WTC11 (cell line): ENCODE data around the gene KCNH8. TPM values are rescaled to one million over a fixed set of nuclear protein-coding genes. Genes with fewer than 3 reads are reported as not detected.
A peak's percentile ranks its signal among the peaks of the same experiment; 100 is the strongest.

Source experiments
- ATAC-seq: fragments of 200-7000 bp; cut with Tn5 transposase; 2 replicates; pipeline ENCODE4 v1.10.0; 2021; ENCODE audit warnings: mild to moderate bottlenecking, moderate library complexity
- CTCF ChIA-PET: fragments of 300-600 bp; sonication (Branson Sonifier 250); formaldehyde crosslinking; loops from one replicate; lab custom pipeline; 2021; ENCODE audit warnings: antibody characterized with exemption; lab: Charles Lee
- POLR2A ChIA-PET: fragments of 350-600 bp; sonication (Branson Sonifier 250); formaldehyde crosslinking; loops from one replicate; lab custom pipeline; 2021; ENCODE audit warnings: antibody characterized with exemption; lab: Charles Lee
- DNase-seq: peaks from one replicate; pipeline ENCODE4 v3.0.0; 2021; ENCODE audit warnings: low spot score
- H3K27ac Mint-ChIP-seq: 2 replicates; pipeline ENCODE4 v1.8.0; 2021; ENCODE audit warnings: mixed read lengths
- H3K27me3 Mint-ChIP-seq: 2 replicates; pipeline ENCODE4 v1.8.0; 2021; ENCODE audit warnings: low read depth, mild to moderate bottlenecking, moderate library complexity, mixed read lengths
- H3K36me3 Mint-ChIP-seq: 2 replicates; pipeline ENCODE4 v1.8.0; 2021; ENCODE audit warnings: mixed read lengths
- H3K4me1 Mint-ChIP-seq: 2 replicates; pipeline ENCODE4 v1.8.0; 2022; ENCODE audit warnings: mixed read lengths
- H3K4me3 Mint-ChIP-seq: 2 replicates; pipeline ENCODE4 v1.8.0; 2021; ENCODE audit warnings: mild to moderate bottlenecking, moderate library complexity, mixed read lengths
- H3K9me3 Mint-ChIP-seq: 2 replicates; pipeline ENCODE4 v1.8.0; 2021; ENCODE audit warnings: mixed read lengths
- CREB1 ChIP-seq: sonication (generic); formaldehyde crosslinking; IDR thresholded peaks from 2 replicates; pipeline ENCODE4 v1.8.0; 2023; ENCODE audit warnings: mild to moderate bottlenecking, missing genetic modification reagents
- CREM ChIP-seq: sonication (generic); formaldehyde crosslinking; IDR thresholded peaks from 2 replicates; pipeline ENCODE4 v1.8.1; 2022; ENCODE audit warnings: mild to moderate bottlenecking, missing genetic modification reagents, moderate library complexity
- EMX1 ChIP-seq: fragments of 250-450 bp; sonication (Bioruptor Pico); IDR thresholded peaks from 2 replicates; pipeline ENCODE4 v1.8.0; 2021; ENCODE audit warnings: mild to moderate bottlenecking
- ESRRA ChIP-seq: sonication (generic); formaldehyde crosslinking; IDR thresholded peaks from 2 replicates; pipeline ENCODE4 v1.8.1; 2022; ENCODE audit warnings: mild to moderate bottlenecking, missing genetic modification reagents, borderline replicate concordance
- FOXJ3 ChIP-seq: sonication (generic); formaldehyde crosslinking; IDR thresholded peaks from 2 replicates; pipeline ENCODE4 v1.9.0; 2021; ENCODE audit warnings: missing genetic modification reagents, mild to moderate bottlenecking, borderline replicate concordance
- FOXK1 ChIP-seq: sonication (generic); formaldehyde crosslinking; IDR thresholded peaks from 2 replicates; pipeline ENCODE4 v1.8.0; 2022; ENCODE audit warnings: mild to moderate bottlenecking, moderate library complexity, missing genetic modification reagents
- GTF2I ChIP-seq: fragments of 250-450 bp; sonication (Bioruptor Pico); conservative IDR thresholded peaks from 2 replicates; pipeline ENCODE4 v1.4.0; 2021; ENCODE audit warnings: mild to moderate bottlenecking
- IRF2 ChIP-seq: sonication (generic); formaldehyde crosslinking; IDR thresholded peaks from 2 replicates; pipeline ENCODE4 v1.8.0; 2022; ENCODE audit warnings: low read depth, missing genetic modification reagents, borderline replicate concordance
- JUN ChIP-seq: sonication (generic); formaldehyde crosslinking; IDR thresholded peaks from 2 replicates; pipeline ENCODE4 v1.8.0; 2023; ENCODE audit warnings: mild to moderate bottlenecking, missing genetic modification reagents
- MYBL2 ChIP-seq: sonication (generic); formaldehyde crosslinking; IDR thresholded peaks from 2 replicates; pipeline ENCODE4 v1.8.1; 2023; ENCODE audit warnings: mild to moderate bottlenecking, moderate library complexity, missing genetic modification reagents
- NFATC4 ChIP-seq: fragments of 250-450 bp; sonication (Bioruptor Pico); IDR thresholded peaks from 2 replicates; pipeline ENCODE4 v1.9.0; 2021; ENCODE audit warnings: mild to moderate bottlenecking
- NR2C2 ChIP-seq: sonication (generic); formaldehyde crosslinking; IDR thresholded peaks from 2 replicates; pipeline ENCODE4 v1.8.0; 2022; ENCODE audit warnings: mild to moderate bottlenecking, missing genetic modification reagents
- PRDM15 ChIP-seq: sonication (generic); formaldehyde crosslinking; IDR thresholded peaks from 2 replicates; pipeline ENCODE4 v1.8.0; 2022; ENCODE audit warnings: missing genetic modification reagents
- SMAD3 ChIP-seq: sonication (generic); formaldehyde crosslinking; IDR thresholded peaks from 2 replicates; pipeline ENCODE4 v1.8.0; 2022; ENCODE audit warnings: missing genetic modification reagents, mild to moderate bottlenecking, borderline replicate concordance
- SMAD4 ChIP-seq: sonication (generic); formaldehyde crosslinking; IDR thresholded peaks from 2 replicates; pipeline ENCODE4 v1.8.0; 2022; ENCODE audit warnings: mild to moderate bottlenecking, missing genetic modification reagents
- TCF7 ChIP-seq: sonication (generic); formaldehyde crosslinking; IDR thresholded peaks from 2 replicates; pipeline ENCODE4 v1.8.0; 2022; ENCODE audit warnings: mild to moderate bottlenecking, low read depth, missing genetic modification reagents, moderate library complexity
- TEAD1 ChIP-seq: sonication (generic); formaldehyde crosslinking; IDR thresholded peaks from 2 replicates; pipeline ENCODE4 v1.8.0; 2022; ENCODE audit warnings: mild to moderate bottlenecking, missing genetic modification reagents
- ZBTB21 ChIP-seq: sonication (generic); formaldehyde crosslinking; IDR thresholded peaks from 2 replicates; pipeline ENCODE4 v1.8.1; 2023; ENCODE audit warnings: mild to moderate bottlenecking, missing genetic modification reagents, borderline replicate concordance
- ZNF138 ChIP-seq: sonication (generic); formaldehyde crosslinking; conservative IDR thresholded peaks from 2 replicates; pipeline ENCODE4 v1.8.1; 2022; ENCODE audit warnings: mild to moderate bottlenecking, moderate library complexity, missing genetic modification reagents
- ZNF219 ChIP-seq: sonication (generic); formaldehyde crosslinking; IDR thresholded peaks from 2 replicates; pipeline ENCODE4 v1.8.0; 2023; ENCODE audit warnings: missing genetic modification reagents, mild to moderate bottlenecking, borderline replicate concordance
- ZNF263 ChIP-seq: sonication (generic); formaldehyde crosslinking; IDR thresholded peaks from 2 replicates; pipeline ENCODE4 v1.8.1; 2022; ENCODE audit warnings: low read depth, mild to moderate bottlenecking, moderate library complexity, missing genetic modification reagents
- ZNF396 ChIP-seq: fragments of 250-450 bp; sonication (Bioruptor Pico); IDR thresholded peaks from 2 replicates; pipeline ENCODE4 v1.8.0; 2021; ENCODE audit warnings: mild to moderate bottlenecking, moderate library complexity, borderline replicate concordance
- ZNF423 ChIP-seq: fragments of 250-450 bp; sonication (Bioruptor Pico); IDR thresholded peaks from 2 replicates; pipeline ENCODE4 v2.1.2; 2022; ENCODE audit warnings: mild to moderate bottlenecking, moderate library complexity
- total RNA-seq: library from RNA; stranded (reverse); gene quantifications from 3 replicates; pipeline ENCODE4 v1.2.3, GENCODE V29; 2021
- TF ChIP-seq, protein P1 (sequence below): sonication (generic); formaldehyde crosslinking; IDR thresholded peaks from 2 replicates; pipeline ENCODE4 v1.8.1; 2022; ENCODE audit warnings: mild to moderate bottlenecking, missing genetic modification reagents, moderate library complexity, borderline replicate concordance
- TF ChIP-seq, protein P2 (sequence below): sonication (generic); formaldehyde crosslinking; IDR thresholded peaks from 2 replicates; pipeline ENCODE4 v1.8.1; 2023; ENCODE audit warnings: mild to moderate bottlenecking, missing genetic modification reagents, moderate library complexity
- TF ChIP-seq, protein P3 (sequence below): sonication (generic); formaldehyde crosslinking; IDR thresholded peaks from 2 replicates; pipeline ENCODE4 v1.8.1; 2023; ENCODE audit warnings: mild to moderate bottlenecking, missing genetic modification reagents, moderate library complexity
- TF ChIP-seq, protein P4 (sequence below): fragments of 250-450 bp; sonication (Bioruptor Pico); IDR thresholded peaks from 2 replicates; pipeline ENCODE4 v1.8.0; 2021; ENCODE audit warnings: mild to moderate bottlenecking

Gene KCNH8
- total RNA-seq, 1 experiment from 2014 or later = 2.8 TPM

DNA sequence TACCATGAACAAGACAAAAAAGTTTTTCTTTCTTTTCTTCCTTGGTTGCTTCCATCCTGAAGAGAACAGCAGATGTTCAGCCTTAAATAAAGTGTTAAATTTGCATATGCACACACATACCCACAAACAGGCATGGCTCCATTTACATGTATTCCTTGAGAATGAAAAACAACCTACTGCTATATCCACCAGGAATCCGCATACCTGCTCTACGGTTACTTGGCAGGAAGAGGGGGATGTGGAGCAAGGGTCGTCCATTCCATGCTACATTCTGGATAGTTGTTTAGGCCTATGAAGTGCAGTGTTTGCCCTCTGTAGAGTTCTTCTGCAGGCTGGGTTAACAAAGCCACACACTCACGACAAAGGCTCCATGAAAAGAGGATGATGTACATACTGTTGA, 322.8 kb downstream of the KCNH8 start (continued):
- TF ChIP-seq, protein P1, sequence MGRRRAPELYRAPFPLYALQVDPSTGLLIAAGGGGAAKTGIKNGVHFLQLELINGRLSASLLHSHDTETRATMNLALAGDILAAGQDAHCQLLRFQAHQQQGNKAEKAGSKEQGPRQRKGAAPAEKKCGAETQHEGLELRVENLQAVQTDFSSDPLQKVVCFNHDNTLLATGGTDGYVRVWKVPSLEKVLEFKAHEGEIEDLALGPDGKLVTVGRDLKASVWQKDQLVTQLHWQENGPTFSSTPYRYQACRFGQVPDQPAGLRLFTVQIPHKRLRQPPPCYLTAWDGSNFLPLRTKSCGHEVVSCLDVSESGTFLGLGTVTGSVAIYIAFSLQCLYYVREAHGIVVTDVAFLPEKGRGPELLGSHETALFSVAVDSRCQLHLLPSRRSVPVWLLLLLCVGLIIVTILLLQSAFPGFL (CRISPR knock-in tag) = no peak
- TF ChIP-seq ZNF219 (no peak), ESRRA (CRISPR knock-in tag) (no peak), FOXJ3 (no peak), MYBL2 (no peak), PRDM15 (no peak), SMAD3 (CRISPR knock-in tag) (no peak), NR2C2 (CRISPR knock-in tag) (no peak), ZNF138 (CRISPR knock-in tag) (no peak), TCF7 (CRISPR knock-in tag) (no peak)
- TF ChIP-seq, protein P2, sequence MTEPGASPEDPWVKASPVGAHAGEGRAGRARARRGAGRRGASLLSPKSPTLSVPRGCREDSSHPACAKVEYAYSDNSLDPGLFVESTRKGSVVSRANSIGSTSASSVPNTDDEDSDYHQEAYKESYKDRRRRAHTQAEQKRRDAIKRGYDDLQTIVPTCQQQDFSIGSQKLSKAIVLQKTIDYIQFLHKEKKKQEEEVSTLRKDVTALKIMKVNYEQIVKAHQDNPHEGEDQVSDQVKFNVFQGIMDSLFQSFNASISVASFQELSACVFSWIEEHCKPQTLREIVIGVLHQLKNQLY = no peak
- TF ChIP-seq, protein P3, sequence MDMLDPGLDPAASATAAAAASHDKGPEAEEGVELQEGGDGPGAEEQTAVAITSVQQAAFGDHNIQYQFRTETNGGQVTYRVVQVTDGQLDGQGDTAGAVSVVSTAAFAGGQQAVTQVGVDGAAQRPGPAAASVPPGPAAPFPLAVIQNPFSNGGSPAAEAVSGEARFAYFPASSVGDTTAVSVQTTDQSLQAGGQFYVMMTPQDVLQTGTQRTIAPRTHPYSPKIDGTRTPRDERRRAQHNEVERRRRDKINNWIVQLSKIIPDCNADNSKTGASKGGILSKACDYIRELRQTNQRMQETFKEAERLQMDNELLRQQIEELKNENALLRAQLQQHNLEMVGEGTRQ (CRISPR knock-in tag) = no peak

DNA sequence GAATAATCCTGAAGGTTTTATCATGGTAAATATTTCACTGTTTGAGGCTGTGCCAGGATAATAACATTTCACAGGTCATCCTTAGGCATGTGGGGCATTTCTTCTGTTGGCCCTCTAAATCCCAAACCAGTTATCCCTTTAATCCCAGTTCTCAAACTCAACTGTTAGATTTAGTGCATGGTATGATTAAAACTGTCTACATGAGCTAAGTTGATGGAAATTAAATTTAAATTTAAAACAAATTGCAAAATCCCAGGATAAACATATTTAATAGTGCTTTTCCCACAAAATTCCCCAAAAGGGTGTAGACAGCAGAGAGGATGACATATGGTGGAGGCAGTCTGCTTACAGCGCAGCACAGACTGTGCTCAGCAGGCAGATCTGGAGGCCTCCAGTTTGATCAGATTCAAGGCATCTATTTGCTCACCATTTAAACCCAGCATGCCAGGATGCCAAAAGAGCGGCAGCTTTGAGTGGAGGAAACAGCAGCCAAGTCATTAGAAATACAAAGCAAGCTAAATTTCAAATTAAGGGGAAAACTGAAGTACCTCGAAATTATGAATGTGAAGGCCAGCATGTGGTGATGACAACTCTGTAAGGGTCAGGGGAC, 325.8 kb downstream of the KCNH8 start:
- ChIA-PET CTCF (no interaction called here), POLR2A (no interaction called here)
- Mint-ChIP-seq H3K4me3 (no peak overlapping the region), H3K4me1 (peaks cover 44% of the 10 kb centered on the region), H3K36me3 (peaks cover 20% of the 10 kb centered on the region), H3K27me3 (no peaks in the 10 kb centered on the region), H3K9me3 (peaks cover 22% of the 10 kb centered on the region), H3K27ac (peak overlapping the region; percentile 73; the same call in 1 of the 2 replicates)
- DNase-seq (no peak), ATAC-seq (peak; percentile 87)
- TF ChIP-seq GTF2I (CRISPR knock-in tag) = no peak
- TF ChIP-seq CREB1 (CRISPR knock-in tag) = no peak
- TF ChIP-seq ZBTB21 (CRISPR knock-in tag) = no peak

- DNase-seq (no peak), ATAC-seq (no peak)
- POLR2A ChIA-PET = no interaction called here
- CTCF ChIA-PET = no interaction called here
- Mint-ChIP-seq H3K4me3 (no peak overlapping the region), H3K36me3 (peaks cover 18% of the 10 kb centered on the region), H3K9me3 (peaks cover 21% of the 10 kb centered on the region), H3K4me1 (peaks cover 43% of the 10 kb centered on the region), H3K27me3 (no peaks in the 10 kb centered on the region), H3K27ac (no peak overlapping the region)
- no peak for TF ChIP-seq ZNF423 (CRISPR knock-in tag)
- no peak for TF ChIP-seq NFATC4 (CRISPR knock-in tag)
- TF ChIP-seq CREM (CRISPR knock-in tag) = no peak
- TF ChIP-seq, protein P4, sequence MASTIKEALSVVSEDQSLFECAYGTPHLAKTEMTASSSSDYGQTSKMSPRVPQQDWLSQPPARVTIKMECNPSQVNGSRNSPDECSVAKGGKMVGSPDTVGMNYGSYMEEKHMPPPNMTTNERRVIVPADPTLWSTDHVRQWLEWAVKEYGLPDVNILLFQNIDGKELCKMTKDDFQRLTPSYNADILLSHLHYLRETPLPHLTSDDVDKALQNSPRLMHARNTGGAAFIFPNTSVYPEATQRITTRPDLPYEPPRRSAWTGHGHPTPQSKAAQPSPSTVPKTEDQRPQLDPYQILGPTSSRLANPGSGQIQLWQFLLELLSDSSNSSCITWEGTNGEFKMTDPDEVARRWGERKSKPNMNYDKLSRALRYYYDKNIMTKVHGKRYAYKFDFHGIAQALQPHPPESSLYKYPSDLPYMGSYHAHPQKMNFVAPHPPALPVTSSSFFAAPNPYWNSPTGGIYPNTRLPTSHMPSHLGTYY (CRISPR knock-in tag) = no peak
- TF ChIP-seq JUN (CRISPR knock-in tag) = no peak
- TF ChIP-seq FOXK1 (CRISPR knock-in tag) = no peak
- TF ChIP-seq IRF2 (CRISPR knock-in tag) = no peak
- no peak for TF ChIP-seq ZNF396 (CRISPR knock-in tag)
- TF ChIP-seq ZNF263 (CRISPR knock-in tag) = no peak
- no peak for TF ChIP-seq SMAD4 (CRISPR knock-in tag)
- no peak for TF ChIP-seq TEAD1
- no peak for TF ChIP-seq EMX1 (CRISPR knock-in tag)
Measured at GRCh38 chr3:19476281-19476680, 328.0 kb downstream of the KCNH8 start.
